Naive B cell (primary cell): Measurements from ENCODE around the gene DIP2B. TPM values are rescaled to one million over a fixed set of nuclear protein-coding genes. Genes with fewer than 3 reads are reported as not detected.
"Not testable (repeated sequence)": the region's sequence is repeated elsewhere in the genome, so short reads cannot be mapped to it uniquely, and the experiment has no call there.

ENCODE experiments used
- ATAC-seq, 2 donors: fragments of 150-1000 bp; cut with Tn5 transposase; 2 replicates each; pipeline ENCODE4 v1.10.0; 2021; ENCODE audit warnings: low read depth in 2 of 2, mild to moderate bottlenecking in 2 of 2, moderate library complexity in 2 of 2
- DNase-seq: peaks from one replicate; pipeline ENCODE4 v3.0.0; 2022
- H3K27ac Mint-ChIP-seq, 6 donors: one replicate each; pipeline ENCODE4 v1.8.0; 2020 to 2022; ENCODE audit warnings: mild to moderate bottlenecking in 6 of 6, mixed read lengths in 6 of 6, moderate library complexity in 5 of 6, inconsistent platforms in 2 of 6
- H3K27me3 Mint-ChIP-seq, 3 donors: one replicate each; pipeline ENCODE4 v1.8.0; 2021 to 2022; ENCODE audit warnings: mixed read lengths in 3 of 3, mild to moderate bottlenecking in 1 of 3
- H3K36me3 Mint-ChIP-seq, 2 donors: one replicate each; pipeline ENCODE4 v1.8.0; 2020 to 2022; ENCODE audit warnings: mixed read lengths in 2 of 2, inconsistent platforms in 1 of 2, mild to moderate bottlenecking in 1 of 2
- H3K4me1 Mint-ChIP-seq, 3 donors: one replicate each; pipeline ENCODE4 v1.8.0; 2020 to 2022; ENCODE audit warnings: mixed read lengths in 3 of 3, inconsistent platforms in 1 of 3, mild to moderate bottlenecking in 1 of 3, moderate library complexity in 1 of 3
- H3K4me3 Mint-ChIP-seq, 8 donors: one replicate each; pipeline ENCODE4 v1.8.0; 2020 to 2022; ENCODE audit warnings: mild to moderate bottlenecking in 8 of 8, mixed read lengths in 8 of 8, moderate library complexity in 8 of 8, inconsistent platforms in 2 of 8
- H3K9me3 Mint-ChIP-seq, 7 donors: one replicate each; pipeline ENCODE4 v1.8.0; 2020 to 2022; ENCODE audit warnings: mixed read lengths in 7 of 7, mild to moderate bottlenecking in 5 of 7, inconsistent platforms in 2 of 7, moderate library complexity in 1 of 7
- polyA plus RNA-seq, 6 donors: library from polyadenylated mRNA; unstranded; fragments of 300-500 nt; fragmentation: Illumina TruSeq; gene quantifications; one replicate each; pipeline ENCODE4 v1.2.3, GENCODE V29; 2021; ENCODE audit warnings: low read depth in 6 of 6

The DIP2B gene, protein sequence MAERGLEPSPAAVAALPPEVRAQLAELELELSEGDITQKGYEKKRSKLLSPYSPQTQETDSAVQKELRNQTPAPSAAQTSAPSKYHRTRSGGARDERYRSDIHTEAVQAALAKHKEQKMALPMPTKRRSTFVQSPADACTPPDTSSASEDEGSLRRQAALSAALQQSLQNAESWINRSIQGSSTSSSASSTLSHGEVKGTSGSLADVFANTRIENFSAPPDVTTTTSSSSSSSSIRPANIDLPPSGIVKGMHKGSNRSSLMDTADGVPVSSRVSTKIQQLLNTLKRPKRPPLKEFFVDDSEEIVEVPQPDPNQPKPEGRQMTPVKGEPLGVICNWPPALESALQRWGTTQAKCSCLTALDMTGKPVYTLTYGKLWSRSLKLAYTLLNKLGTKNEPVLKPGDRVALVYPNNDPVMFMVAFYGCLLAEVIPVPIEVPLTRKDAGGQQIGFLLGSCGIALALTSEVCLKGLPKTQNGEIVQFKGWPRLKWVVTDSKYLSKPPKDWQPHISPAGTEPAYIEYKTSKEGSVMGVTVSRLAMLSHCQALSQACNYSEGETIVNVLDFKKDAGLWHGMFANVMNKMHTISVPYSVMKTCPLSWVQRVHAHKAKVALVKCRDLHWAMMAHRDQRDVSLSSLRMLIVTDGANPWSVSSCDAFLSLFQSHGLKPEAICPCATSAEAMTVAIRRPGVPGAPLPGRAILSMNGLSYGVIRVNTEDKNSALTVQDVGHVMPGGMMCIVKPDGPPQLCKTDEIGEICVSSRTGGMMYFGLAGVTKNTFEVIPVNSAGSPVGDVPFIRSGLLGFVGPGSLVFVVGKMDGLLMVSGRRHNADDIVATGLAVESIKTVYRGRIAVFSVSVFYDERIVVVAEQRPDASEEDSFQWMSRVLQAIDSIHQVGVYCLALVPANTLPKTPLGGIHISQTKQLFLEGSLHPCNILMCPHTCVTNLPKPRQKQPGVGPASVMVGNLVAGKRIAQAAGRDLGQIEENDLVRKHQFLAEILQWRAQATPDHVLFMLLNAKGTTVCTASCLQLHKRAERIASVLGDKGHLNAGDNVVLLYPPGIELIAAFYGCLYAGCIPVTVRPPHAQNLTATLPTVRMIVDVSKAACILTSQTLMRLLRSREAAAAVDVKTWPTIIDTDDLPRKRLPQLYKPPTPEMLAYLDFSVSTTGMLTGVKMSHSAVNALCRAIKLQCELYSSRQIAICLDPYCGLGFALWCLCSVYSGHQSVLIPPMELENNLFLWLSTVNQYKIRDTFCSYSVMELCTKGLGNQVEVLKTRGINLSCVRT (N-terminal part only)
- polyA plus RNA-seq: 10 to 100 TPM; 13.4 to 26.7 (median 18.1) TPM

DNA sequence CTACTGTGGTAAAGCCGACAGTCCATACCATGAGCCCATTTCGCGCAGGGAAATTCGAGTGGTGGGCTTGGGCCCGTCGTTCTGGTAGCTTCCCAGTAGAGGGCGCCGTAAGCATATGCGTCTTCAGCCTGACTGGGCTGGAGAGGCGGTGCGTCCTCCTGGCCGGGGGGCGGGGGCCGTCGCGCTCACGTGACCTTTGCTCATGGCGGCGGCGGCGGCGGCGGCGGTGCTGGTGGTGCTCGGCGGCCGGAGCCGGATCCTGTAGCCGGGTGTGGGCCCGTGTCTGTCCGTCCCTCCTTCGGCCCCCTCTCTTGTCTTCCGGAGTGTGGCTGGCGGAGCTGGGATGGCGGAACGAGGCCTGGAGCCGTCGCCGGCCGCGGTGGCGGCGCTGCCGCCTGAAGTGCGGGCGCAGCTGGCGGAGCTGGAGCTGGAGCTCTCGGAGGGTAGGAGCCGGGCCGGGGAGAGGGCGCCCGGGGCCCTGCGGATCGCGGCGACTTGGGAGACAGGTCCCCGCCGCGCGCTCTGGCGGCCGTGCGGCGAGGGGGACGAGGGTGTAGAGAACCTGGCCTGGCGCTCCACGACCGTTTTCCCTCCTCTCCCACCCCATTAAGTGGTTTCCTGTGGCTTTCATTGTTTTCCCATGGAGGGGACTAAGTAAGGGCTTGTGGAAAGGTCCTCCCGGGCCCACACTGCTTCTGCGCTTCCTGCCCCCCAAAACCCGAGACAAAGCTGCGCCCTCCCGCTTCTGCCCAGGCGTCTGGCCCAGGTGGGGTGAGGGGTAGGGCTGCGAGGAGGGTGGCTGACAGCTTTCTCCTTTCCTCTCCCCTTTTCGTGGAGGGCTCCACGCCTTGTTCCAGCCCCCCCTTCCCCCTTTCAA lies at the start of gene DIP2B:
Gene DIP2B, plus strand, starts transcription at position 188 of the 877 bp plus-strand sequence. Its CDS starts 156 bp downstream, at position 344.
- Mint-ChIP-seq H3K9me3 (peaks cover 0 to 9% (median 5%) of the 10 kb centered on the region in 7 donors), H3K27me3 (no peaks in the 10 kb centered on the region), H3K36me3 (no peaks in the 10 kb centered on the region), H3K27ac (peak within 1 kb of the TSS; percentile 80 to 96 (median 92)), H3K4me3 (peak within 1 kb of the TSS; percentile 95 to 99 (median 96)), H3K4me1 (peaks cover 40 to 48% (median 45%) of the 10 kb centered on the region in 3 donors)
- peak; percentile 96 for DNase-seq
- peak; percentile 84 to 87 for ATAC-seq

DNA sequence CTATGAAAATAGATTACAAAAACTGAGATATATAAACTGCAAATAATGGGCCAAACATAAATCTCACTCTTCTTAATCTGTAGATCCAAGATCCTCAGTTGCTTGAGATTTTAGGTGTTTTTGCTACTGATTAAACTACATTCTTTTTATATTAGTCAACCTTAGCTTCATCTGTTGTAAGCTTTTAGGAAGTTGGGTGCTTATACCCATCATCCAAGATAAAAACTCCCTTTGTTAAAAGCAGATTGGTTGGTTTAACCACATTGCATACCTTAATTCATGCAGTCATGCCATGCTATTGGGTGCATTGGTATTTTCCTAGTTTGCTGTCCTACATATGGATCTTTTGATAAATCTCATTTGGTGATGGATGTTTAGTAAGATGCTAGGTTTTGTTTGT lies 46.2 kb upstream of the DIP2B start:
- H3K36me3 Mint-ChIP-seq: peaks cover 1 to 14% of the 10 kb centered on the region in 2 donors
- H3K27ac Mint-ChIP-seq: no peak overlapping the region

DNA sequence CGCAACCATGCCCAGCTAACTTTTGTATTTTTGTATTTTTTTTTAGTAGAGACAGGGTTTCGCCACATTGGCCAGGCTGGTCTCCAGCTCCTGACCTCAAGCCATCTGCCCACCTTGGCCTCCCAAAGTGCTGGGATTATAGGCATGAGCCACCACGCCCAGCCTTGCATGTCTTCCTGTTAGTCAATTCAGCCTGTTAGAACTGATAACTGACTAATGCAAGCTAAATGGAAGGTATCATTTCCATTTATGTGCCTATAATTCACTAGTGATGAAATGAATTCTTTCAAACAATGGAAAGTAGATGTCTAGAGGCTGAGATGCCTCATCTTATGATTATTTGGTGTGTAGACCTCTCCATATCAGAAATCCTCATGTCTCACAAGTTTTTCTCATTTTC lies 37.3 kb upstream of the DIP2B start:
- no peaks in the 10 kb centered on the region for H3K27me3 Mint-ChIP-seq
- H3K36me3 Mint-ChIP-seq: peaks cover 17 to 39% of the 10 kb centered on the region in 2 donors
- peaks cover 0 to 4% (median 0%) of the 10 kb centered on the region in 7 donors for H3K9me3 Mint-ChIP-seq
- no peak overlapping the region for H3K4me3 Mint-ChIP-seq
- DNase-seq (no peak), ATAC-seq (no peak)
- H3K27ac Mint-ChIP-seq: peak overlapping the region in 1 of 6 donors; percentile 74
- H3K4me1 Mint-ChIP-seq: peaks cover 0 to 3% (median 0%) of the 10 kb centered on the region in 3 donors

More for the DNA sequence above, 46.2 kb upstream of the DIP2B start:
- H3K9me3 Mint-ChIP-seq: no peaks in the 10 kb centered on the region
- ATAC-seq (no peak), DNase-seq (no peak)
- H3K4me1 Mint-ChIP-seq: peaks cover 0 to 4% (median 0%) of the 10 kb centered on the region in 3 donors
- H3K4me3 Mint-ChIP-seq: no peak overlapping the region
- no peaks in the 10 kb centered on the region for H3K27me3 Mint-ChIP-seq

DNA sequence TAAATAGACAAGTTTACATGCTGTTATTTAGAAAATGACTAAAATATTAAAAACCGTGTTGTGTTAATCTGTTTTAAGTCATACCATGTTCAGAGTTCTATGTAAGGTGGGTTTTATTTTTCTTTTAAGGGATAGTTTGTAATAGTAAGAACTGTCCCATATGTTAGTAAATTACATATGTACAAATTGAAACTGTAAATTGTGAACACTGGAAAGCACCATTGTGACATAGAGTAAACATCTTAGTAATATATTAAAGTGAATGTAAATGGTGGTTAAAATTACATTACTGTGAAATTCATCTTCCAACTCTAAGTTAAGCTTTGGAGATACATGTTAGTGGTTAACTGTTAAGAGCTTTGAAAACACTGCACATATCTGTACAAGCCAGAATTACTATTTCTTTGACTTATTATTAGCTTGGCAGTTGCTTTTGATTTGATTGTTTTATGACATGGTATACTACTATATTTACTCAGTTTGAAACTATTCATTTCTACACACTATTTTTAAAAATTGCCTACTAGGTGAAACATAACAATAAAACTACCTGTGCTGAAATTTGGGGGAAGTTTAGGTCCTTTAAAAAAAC lies 27.4 kb upstream of the DIP2B start:
- Mint-ChIP-seq H3K4me3 (no peak overlapping the region), H3K27me3 (no peaks in the 10 kb centered on the region), H3K4me1 (no peaks in the 10 kb centered on the region), H3K36me3 (peaks cover 21 to 24% of the 10 kb centered on the region in 2 donors), H3K27ac (peak overlapping the region in 1 of 6 donors; percentile 20), H3K9me3 (no peaks in the 10 kb centered on the region)
- no peak for DNase-seq
- ATAC-seq: no peak

DNA sequence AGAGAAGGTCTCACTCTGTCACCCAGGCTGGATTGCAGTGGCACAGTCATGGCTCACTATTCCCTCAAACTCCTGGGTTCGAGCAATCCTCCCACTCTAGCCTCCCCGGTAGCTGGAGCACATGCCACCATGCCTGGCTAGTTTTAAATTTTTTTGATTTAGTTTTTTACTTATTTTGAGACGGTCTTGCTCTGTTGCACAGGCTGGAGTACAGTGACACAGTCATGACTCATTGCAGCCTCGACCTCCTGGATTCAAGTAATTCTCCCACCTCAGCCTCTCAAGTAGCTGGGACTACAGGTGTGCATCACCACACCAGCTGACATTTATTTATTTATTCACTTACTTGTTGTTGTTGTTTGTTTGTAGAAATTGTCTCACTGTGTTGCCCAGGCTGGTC lies 22.2 kb upstream of the DIP2B start:
- Mint-ChIP-seq H3K27me3 (no peaks in the 10 kb centered on the region), H3K36me3 (no peaks in the 10 kb centered on the region), H3K4me1 (no peaks in the 10 kb centered on the region), H3K4me3 (no peak overlapping the region), H3K27ac (no peak overlapping the region), H3K9me3 (peaks cover 0 to 5% (median 0%) of the 10 kb centered on the region in 7 donors)
- ATAC-seq (no peak), DNase-seq (no peak)

DNA sequence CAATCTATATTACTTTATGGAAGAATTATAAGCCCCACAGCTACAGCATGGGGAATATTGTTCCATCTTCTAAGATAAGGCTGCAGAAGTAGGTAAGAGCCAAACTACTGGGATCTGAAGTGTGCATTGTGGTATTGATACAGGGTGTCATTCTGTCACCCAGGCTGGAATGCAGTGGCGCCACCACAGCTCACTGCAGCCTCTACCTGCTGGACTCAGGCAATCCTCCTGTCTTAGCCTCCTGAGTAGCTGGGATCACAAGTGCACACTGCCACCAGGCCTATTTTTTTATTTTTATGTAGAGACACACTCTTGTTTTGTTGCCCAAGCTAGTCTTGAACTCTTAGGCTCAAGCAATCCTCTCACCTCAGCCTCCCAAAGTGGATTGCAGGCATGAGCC lies 21.3 kb upstream of the DIP2B start:
- no peak overlapping the region for H3K27ac Mint-ChIP-seq
- H3K4me1 Mint-ChIP-seq: no peaks in the 10 kb centered on the region
- H3K4me3 Mint-ChIP-seq: no peak overlapping the region
- no peaks in the 10 kb centered on the region for H3K27me3 Mint-ChIP-seq
- peaks cover 0 to 5% (median 2%) of the 10 kb centered on the region in 7 donors for H3K9me3 Mint-ChIP-seq
- no peaks in the 10 kb centered on the region for H3K36me3 Mint-ChIP-seq
- no peak for ATAC-seq
- DNase-seq: no peak

DNA sequence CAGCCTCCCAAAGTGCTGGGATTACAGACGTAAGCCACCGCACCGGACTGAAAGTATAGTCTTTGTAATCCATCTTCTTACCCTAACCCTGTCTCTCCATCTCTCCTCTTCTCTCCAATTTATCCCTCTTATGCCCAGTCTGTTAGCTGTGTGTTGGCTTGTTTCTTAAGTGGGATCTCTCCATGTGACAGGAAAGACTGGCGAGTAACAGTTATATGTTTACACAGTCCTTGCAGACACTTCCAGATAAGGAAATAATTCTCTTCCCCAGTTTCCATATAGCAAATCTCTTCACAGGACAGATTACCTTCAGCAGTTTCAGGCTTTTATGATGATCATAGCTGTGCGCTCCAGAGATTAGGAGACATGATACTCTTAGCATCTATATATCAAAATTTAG lies 16.0 kb upstream of the DIP2B start:
- DNase-seq (no peak), ATAC-seq (no peak)
- Mint-ChIP-seq H3K9me3 (peaks cover 5 to 39% (median 31%) of the 10 kb centered on the region in 7 donors), H3K4me1 (no peaks in the 10 kb centered on the region), H3K4me3 (no peak overlapping the region), H3K27ac (no peak overlapping the region), H3K27me3 (no peaks in the 10 kb centered on the region), H3K36me3 (no peaks in the 10 kb centered on the region)

DNA sequence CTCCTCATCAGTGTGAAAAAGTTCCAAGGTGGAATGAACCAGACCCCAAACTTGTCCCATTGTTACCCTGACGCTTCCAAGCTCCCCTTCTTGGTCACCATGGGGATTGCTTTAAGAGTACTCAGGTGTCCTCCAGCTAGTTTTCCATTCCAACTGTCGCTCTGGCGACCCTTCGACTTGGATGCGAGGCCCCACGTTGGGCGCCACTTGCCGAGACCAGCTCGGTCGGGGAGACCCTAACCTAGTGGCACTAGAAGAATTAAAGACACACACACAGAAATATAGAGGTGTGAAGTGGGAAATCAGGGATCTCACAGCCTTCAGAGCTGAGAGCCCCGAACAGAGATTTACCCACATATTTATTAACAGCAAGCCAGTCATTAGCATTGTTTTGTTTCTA lies 6.7 kb upstream of the DIP2B start:
- H3K27ac Mint-ChIP-seq: peak overlapping the region in 3 of 6 donors; percentile 26 to 83 (median 80)

DNA sequence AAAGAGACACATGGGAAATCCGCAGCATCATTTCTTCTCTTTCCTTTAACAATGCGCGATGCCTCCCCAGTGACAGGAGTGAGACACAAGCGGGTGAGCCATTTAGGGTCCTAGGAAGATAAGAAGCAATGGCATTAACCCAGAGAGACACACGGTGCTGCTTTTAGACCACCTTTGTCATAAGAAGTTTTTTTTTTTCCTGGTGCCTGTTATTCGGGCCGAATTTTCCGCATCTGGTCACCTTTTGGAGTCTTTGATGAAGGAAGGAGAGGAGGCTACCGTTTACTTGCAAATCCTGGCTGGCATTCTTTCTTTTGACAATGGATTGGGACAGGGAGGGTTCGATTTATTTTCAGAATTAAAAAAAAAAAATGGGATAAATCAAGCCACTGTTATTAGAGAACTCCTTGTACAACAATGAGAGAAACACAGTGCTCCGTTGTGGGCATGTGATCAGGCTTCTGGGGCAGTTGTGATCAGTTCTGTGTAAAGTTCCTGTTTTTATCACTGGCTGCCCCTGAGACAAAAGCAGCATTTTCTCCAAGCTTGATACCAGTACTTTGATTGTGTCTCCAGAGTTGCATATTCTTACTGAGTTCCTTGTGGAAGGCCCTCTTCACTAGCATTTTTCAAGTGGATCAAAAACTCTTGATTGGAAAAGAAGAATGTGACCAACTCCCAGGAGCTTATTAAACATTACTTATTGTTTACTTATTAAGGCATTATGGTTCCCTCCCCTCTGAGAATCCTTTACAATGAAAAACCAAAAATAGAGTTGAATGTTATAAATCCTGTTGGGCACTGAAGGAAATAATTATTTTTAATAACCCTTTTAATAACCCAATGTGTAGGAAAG lies 1.1 kb downstream of the DIP2B start:
- ATAC-seq (peak; percentile 38 to 39), DNase-seq (peak; percentile 55)
- Mint-ChIP-seq H3K27me3 (no peaks in the 10 kb centered on the region), H3K4me1 (peaks cover 40 to 56% (median 52%) of the 10 kb centered on the region in 3 donors), H3K27ac (peak overlapping the region; percentile 80 to 96 (median 92)), H3K36me3 (no peaks in the 10 kb centered on the region), H3K9me3 (peaks cover 0 to 1% (median 0%) of the 10 kb centered on the region in 7 donors), H3K4me3 (peak overlapping the region; percentile 95 to 99 (median 96))

More for the DNA sequence above, 6.7 kb upstream of the DIP2B start:
- H3K4me3 Mint-ChIP-seq, ATAC-seq, H3K4me1 Mint-ChIP-seq, H3K27me3 Mint-ChIP-seq, DNase-seq: not testable (repeated sequence)
- Mint-ChIP-seq H3K9me3 (peaks cover 11 to 73% (median 55%) of the 10 kb centered on the region in 7 donors), H3K36me3 (peaks cover 22 to 26% of the 10 kb centered on the region in 2 donors)

DNA sequence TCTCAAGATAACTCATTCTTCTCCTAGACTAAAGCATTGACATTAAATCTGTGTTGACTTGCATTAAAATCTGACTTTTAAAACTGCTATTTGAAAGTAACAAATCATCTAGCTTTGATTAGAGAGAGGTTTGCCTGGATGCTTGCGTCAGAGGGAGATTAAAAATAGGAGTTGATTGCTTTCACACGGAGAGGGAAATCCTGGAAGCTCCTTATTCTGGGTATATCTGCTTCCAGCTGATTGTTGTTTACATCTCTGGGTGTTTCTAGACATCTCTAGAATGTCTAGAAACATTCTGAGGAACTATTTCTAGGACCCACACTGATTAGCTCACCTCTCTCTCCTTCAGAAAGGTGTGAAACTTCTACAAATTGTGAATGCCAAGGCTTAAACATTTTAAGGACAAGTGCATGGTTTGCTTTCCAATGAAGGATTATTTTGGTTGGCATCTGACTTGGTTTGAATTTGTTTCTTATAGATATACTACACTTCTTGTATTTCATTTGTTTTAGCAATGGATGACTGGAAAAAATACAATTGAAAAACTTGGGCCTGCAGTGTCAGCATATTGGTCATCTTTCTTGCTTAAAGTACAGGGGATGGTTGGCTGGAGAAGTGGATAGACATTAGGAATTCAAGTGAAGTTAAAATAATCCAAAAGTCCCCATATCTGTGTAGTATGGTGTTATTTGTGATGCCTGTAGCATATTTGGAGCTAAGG lies 2.1 kb downstream of the DIP2B start:
- no peaks in the 10 kb centered on the region for H3K9me3 Mint-ChIP-seq
- ATAC-seq (no peak), DNase-seq (no peak)
- no peaks in the 10 kb centered on the region for H3K27me3 Mint-ChIP-seq
- H3K4me3 Mint-ChIP-seq: peak overlapping the region; percentile 95 to 99 (median 96)
- H3K4me1 Mint-ChIP-seq: peaks cover 40 to 59% (median 53%) of the 10 kb centered on the region in 3 donors
- peak overlapping the region in 2 of 6 donors; percentile 92 to 96 for H3K27ac Mint-ChIP-seq
- no peaks in the 10 kb centered on the region for H3K36me3 Mint-ChIP-seq

DNA sequence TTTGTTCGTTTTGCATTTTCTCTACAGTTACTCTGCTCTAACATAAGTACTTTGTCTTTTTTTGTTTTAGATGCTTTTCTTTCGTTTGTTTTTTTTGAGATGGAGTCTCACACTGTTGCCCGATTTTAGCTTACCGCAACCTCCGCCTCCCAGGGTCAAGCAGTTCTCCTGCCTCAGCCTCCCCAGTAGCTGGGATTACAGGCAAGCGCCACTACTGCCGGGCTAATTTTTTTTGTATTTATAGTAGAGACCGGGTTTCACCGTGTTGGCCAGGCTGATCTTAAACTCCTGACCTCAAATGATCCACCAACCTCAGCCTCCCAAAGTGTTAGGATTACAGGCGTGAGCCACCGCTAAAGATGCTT lies 2.7 kb downstream of the DIP2B start:
- H3K36me3 Mint-ChIP-seq: no peaks in the 10 kb centered on the region
- ATAC-seq (no peak), DNase-seq (no peak)
- no peaks in the 10 kb centered on the region for H3K27me3 Mint-ChIP-seq
- H3K9me3 Mint-ChIP-seq: no peaks in the 10 kb centered on the region
- peak overlapping the region in 4 of 6 donors; percentile 44 to 92 (median 54) for H3K27ac Mint-ChIP-seq
- H3K4me3 Mint-ChIP-seq: peak overlapping the region in 7 of 8 donors; percentile 77 to 99 (median 95)
- H3K4me1 Mint-ChIP-seq: peaks cover 40 to 65% (median 56%) of the 10 kb centered on the region in 3 donors
